K562 (cell line): ENCODE results near the gene RETN. TPM values are rescaled to one million over a fixed set of nuclear protein-coding genes. Genes with fewer than 3 reads are reported as not detected.
A peak's percentile ranks its signal among the peaks of the same experiment; 100 is the strongest.

Experiments used
- ATAC-seq: fragments of 200-7000 bp; cut with Tn5 transposase; 3 replicates; pipeline ENCODE4 v1.9.1; 2020; ENCODE audit warnings: moderate library complexity
- BruUV-seq: library from RNA; stranded (reverse); fragments of 400-500 nt; replicated peaks from 2 replicates; lab custom pipeline; 2021; lab: Mats Ljungman, UMichigan
- CTCF ChIA-PET: fragments of 300-600 bp; formaldehyde crosslinking; extraction: SDS; loops from one replicate; lab custom pipeline; 2021; ENCODE audit warnings: low intra/inter-chr PET ratio; lab: Yijun Ruan, JAX
- POLR2A ChIA-PET: fragments of 300-600, 350-650 bp; sonication (Branson Sonifier 250); formaldehyde crosslinking; extraction: SDS; loops from one replicate; lab custom pipeline; 2021; ENCODE audit warnings: antibody characterized with exemption, inconsistent platforms; lab: Yijun Ruan, JAX
- DNase-seq, 4 experiments: peaks; one replicate each; pipeline versions ENCODE4 v3.0.0 to v3.0.0-alpha.2; 2011 to 2018; ENCODE audit warnings: low spot score in 3 of 4, mixed read lengths in 3 of 4; ENCODE audit errors: extremely low read depth in 1 of 4
- FAIRE-seq: peaks from 2 replicates; lab custom pipeline; 2011; peaks lifted over from hg19 to GRCh38; lab: Jason Lieb, UNC
- H2AFZ ChIP-seq: 2 replicates; pipeline ENCODE4 v1.6.0; 2011; ENCODE audit warnings: low read depth, low read length, control low read depth, inconsistent platforms
- H3K27ac ChIP-seq: fragments of 200-600 bp; 3 replicates; pipeline ENCODE4 v1.8.0; 2011; ENCODE audit warnings: low read depth, mild to moderate bottlenecking, control low read depth, inconsistent platforms, low read length, moderate library complexity, mixed read lengths; ENCODE audit errors: extremely low read depth
- H3K27me3 ChIP-seq, 2 experiments: fragments of 300-600 bp in 1 of 2; 2 replicates in 1 of 2; 3 replicates in 1 of 2; pipeline versions ENCODE4 v1.6.0 to v1.8.0; 2011; ENCODE audit warnings: inconsistent platforms in 2 of 2, low read length in 2 of 2, mild to moderate bottlenecking in 1 of 2, mixed read lengths in 1 of 2, moderate library complexity in 1 of 2; ENCODE audit not compliant: control insufficient read depth in 2 of 2, insufficient read depth in 2 of 2
- H3K36me3 ChIP-seq: fragments of 300-600 bp; 3 replicates; pipeline ENCODE4 v1.8.0; 2011; ENCODE audit warnings: mild to moderate bottlenecking, low read length, inconsistent platforms; ENCODE audit not compliant: control insufficient read depth, insufficient read depth
- H3K4me1 ChIP-seq, 2 experiments: fragments of 200-600 bp in 1 of 2; replicated peaks in 1 of 2; 2 replicates in 1 of 2; 3 replicates in 1 of 2; pipeline versions ENCODE4 v1.5.1 to v1.8.0; 2011; ENCODE audit warnings: inconsistent platforms in 2 of 2, low read length in 2 of 2, mild to moderate bottlenecking in 1 of 2, mixed read lengths in 1 of 2, moderate library complexity in 1 of 2; ENCODE audit not compliant: control insufficient read depth in 2 of 2, insufficient read depth in 2 of 2
- H3K4me2 ChIP-seq: 2 replicates; pipeline ENCODE4 v1.6.1; 2011; ENCODE audit warnings: low read length, control low read depth, inconsistent platforms, mixed read lengths; ENCODE audit not compliant: insufficient read depth
- H3K4me3 ChIP-seq: fragments of 200-600 bp; sonication (generic), shearing (Covaris generic); 2 replicates; pipeline ENCODE4 v1.5.1; 2016; ENCODE audit warnings: control low read depth, inconsistent platforms
- H3K79me2 ChIP-seq: fragments of 200-600 bp; 3 replicates; pipeline ENCODE4 v1.8.0; 2011; ENCODE audit warnings: low read length, inconsistent platforms; ENCODE audit not compliant: control insufficient read depth, insufficient read depth
- H3K9ac ChIP-seq, 2 experiments: 2 replicates each; pipeline versions ENCODE4 v1.6.0 to v1.6.1; 2011; ENCODE audit warnings: low read depth in 2 of 2, low read length in 2 of 2, control low read depth in 1 of 2, inconsistent platforms in 1 of 2, mild to moderate bottlenecking in 1 of 2, mixed read lengths in 1 of 2; ENCODE audit not compliant: insufficient read depth in 1 of 2
- H3K9me1 ChIP-seq: one replicate; pipeline ENCODE4 v1.6.0; 2011; ENCODE audit warnings: inconsistent platforms, mild to moderate bottlenecking, low read length, moderate library complexity; ENCODE audit not compliant: control insufficient read depth, insufficient read depth
- H3K9me3 ChIP-seq: replicated peaks from 2 replicates; pipeline ENCODE4 v1.5.1; 2011; ENCODE audit warnings: low read depth, low read length, inconsistent platforms; ENCODE audit not compliant: control insufficient read depth, insufficient read depth
- H4K20me1 ChIP-seq: replicated peaks from 2 replicates; pipeline ENCODE4 v1.6.1; 2011; ENCODE audit warnings: low read length, inconsistent platforms, mixed read lengths; ENCODE audit not compliant: control insufficient read depth, insufficient read depth
- ARID3B ChIP-seq: fragments of 250-450 bp; sonication (Bioruptor Pico); IDR thresholded peaks from 2 replicates; pipeline ENCODE4 v1.4.0; 2020; ENCODE audit warnings: borderline replicate concordance
- POLR2G ChIP-seq: fragments of 200-400 bp; formaldehyde crosslinking; IDR thresholded peaks from 2 replicates; pipeline ENCODE4 v1.6.1; 2017; ENCODE audit warnings: low read depth, mild to moderate bottlenecking, antibody characterized with exemption, low read length, moderate library complexity
- SIN3B ChIP-seq: fragments of 450-650 bp; IDR thresholded peaks from 2 replicates; pipeline ENCODE4 v1.6.1; 2017; ENCODE audit warnings: low read depth, mild to moderate bottlenecking, moderate library complexity
- ZNF12 ChIP-seq: sonication (generic); formaldehyde crosslinking; IDR thresholded peaks from 2 replicates; pipeline ENCODE4 v1.4.0; 2020; ENCODE audit warnings: mild to moderate bottlenecking, missing genetic modification reagents
- WGBS: fragments of 100-300 bp; shearing (Covaris generic); methylation state at CpG from one replicate; pipeline ENCODE4 v1.1.6; 2016; ENCODE audit warnings: low coverage, mixed read lengths; ENCODE audit not compliant: insufficient coverage; ENCODE audit errors: missing lambda C conversion rate; 5-methylcytosine and 5-hydroxymethylcytosine counted together
- in situ Hi-C: fragments of 300-500 bp; cut with MboI; formaldehyde crosslinking; loops from 4 replicates; pipeline ENCODE4 v1.15.0; 2018; ENCODE audit warnings: inconsistent platforms, mixed read lengths
- intact Hi-C: fragments of 100-400 bp; cut with micrococcal nuclease; formaldehyde crosslinking; loops from 2 replicates; pipeline ENCODE4 v1.14.2; 2022
- polyA plus RNA-seq, 8 experiments: library from polyadenylated mRNA; depleted of rRNA in 4 of 8; stranded (reverse) in 5 of 8; unstranded in 3 of 8; fragments of >200 nt; fragmentation: Nextera tagmentation in 2 of 8; fragmentation: Illumina TruSeq in 1 of 8; extraction: Ambion mirVana in 2 of 8; extraction: Trizol in 1 of 8; gene quantifications; 2 replicates each; pipeline versions ENCODE4 v1.2.1 to v1.2.3, GENCODE V29; 2011 to 2014; ENCODE audit warnings: inconsistent platforms in 1 of 8, missing spikeins in 1 of 8
- total RNA-seq, 7 experiments: library from RNA; depleted of rRNA in 6 of 7; stranded (reverse); fragments of >200 nt in 6 of 7; fragmentation: Illumina TruSeq in 2 of 7; extraction: Trizol in 2 of 7; gene quantifications; 2 replicates each; pipeline versions ENCODE4 v1.2.1 to v1.2.3, GENCODE V29; 2011 to 2021; ENCODE audit warnings: low replicate concordance in 1 of 7

RETN gene
- total and polyA plus RNA-seq, 9 of the 15 experiments (the other 6 are each of a cell fraction or from before 2014, with no cell fraction given) = not detected

GRCh38 chr19:7620442-7621412, 48.1 kb upstream of the RETN start:
- Histone ChIP-seq H2AFZ (no peak overlapping the region), H3K9me3 (no peaks in the 10 kb centered on the region), H3K9me1 (no peaks in the 10 kb centered on the region), H3K9ac (no peak overlapping the region), H3K4me2 (no peak overlapping the region), H3K27ac (no peak overlapping the region), H3K79me2 (no peaks in the 10 kb centered on the region), H3K36me3 (peaks cover 57% of the 10 kb centered on the region; the same call in 2 of the 3 replicates), H3K27me3 (no peaks in the 10 kb centered on the region), H3K4me3 (no peak overlapping the region), H3K4me1 (peaks cover 2 to 55% of the 10 kb centered on the region in 2 experiments; a peak in 4 of 5 replicates), H4K20me1 (no peaks in the 10 kb centered on the region)
- no peak for TF ChIP-seq ZNF12 (CRISPR knock-in tag)
- no peak for TF ChIP-seq ARID3B (CRISPR knock-in tag)
- peak; percentile 8 for TF ChIP-seq POLR2G
- TF ChIP-seq SIN3B = no peak
- intact Hi-C loops (no loop called here), in situ Hi-C loops (no loop called here)
- no TSS peak for BruUV-seq
- WGBS = 94% methylated on average over 28 of the region's 57 CpGs
- FAIRE-seq (no peak), ATAC-seq (no peak), DNase-seq (no peak)
- ChIA-PET CTCF (no interaction called here), POLR2A (interaction anchor here (0.6 to 1.0 kb wide), 2 partner anchors 9 to 946 kb away, joined by 3 to 4 read pairs; partner anchors contain the start of genes PET100 and XAB2)
